Esophagus squamous epithelium (tissue), 4 donors: ENCODE results near the gene CATSPER3.

Source experiments
- POLR2A ChIP-seq, 4 donors: fragments of 450-650 bp; IDR thresholded peaks; one replicate each; pipeline ENCODE4 v1.6.1; 2017; ENCODE audit warnings: antibody characterized with exemption in 4 of 4, mild to moderate bottlenecking in 4 of 4, moderate library complexity in 3 of 4
- TF ChIP-seq, protein P1 (sequence below), 6 experiments: fragments of 450-650 bp in 4 of 6; fragments of 200-600 bp in 2 of 6; sonication (generic) in 2 of 6; IDR thresholded peaks; one replicate each; pipeline ENCODE4 v1.5.1; 2016 to 2019; ENCODE audit warnings: antibody characterized with exemption in 6 of 6, mild to moderate bottlenecking in 4 of 6, moderate library complexity in 4 of 6

DNA sequence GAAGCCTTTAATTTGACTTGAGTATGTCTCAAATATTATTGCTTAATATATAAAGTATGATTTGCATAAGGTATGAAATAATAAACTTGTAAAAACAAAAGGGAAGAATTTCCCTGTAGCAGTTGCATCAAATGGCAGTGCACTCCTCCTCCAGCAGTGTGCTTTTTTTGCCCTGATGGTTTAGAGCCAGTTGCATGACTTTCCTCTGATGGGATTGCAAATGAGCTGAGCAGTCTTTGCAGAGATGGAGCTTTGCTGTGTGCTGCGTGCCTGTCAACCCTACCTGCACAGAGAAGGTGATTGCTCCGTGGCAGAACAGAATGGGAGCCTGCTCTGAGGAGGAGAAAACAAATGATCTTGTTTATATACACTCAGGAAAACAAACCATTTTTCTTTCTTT is 22.7 kb upstream of the CATSPER3 start:
- TF ChIP-seq, protein P1, sequence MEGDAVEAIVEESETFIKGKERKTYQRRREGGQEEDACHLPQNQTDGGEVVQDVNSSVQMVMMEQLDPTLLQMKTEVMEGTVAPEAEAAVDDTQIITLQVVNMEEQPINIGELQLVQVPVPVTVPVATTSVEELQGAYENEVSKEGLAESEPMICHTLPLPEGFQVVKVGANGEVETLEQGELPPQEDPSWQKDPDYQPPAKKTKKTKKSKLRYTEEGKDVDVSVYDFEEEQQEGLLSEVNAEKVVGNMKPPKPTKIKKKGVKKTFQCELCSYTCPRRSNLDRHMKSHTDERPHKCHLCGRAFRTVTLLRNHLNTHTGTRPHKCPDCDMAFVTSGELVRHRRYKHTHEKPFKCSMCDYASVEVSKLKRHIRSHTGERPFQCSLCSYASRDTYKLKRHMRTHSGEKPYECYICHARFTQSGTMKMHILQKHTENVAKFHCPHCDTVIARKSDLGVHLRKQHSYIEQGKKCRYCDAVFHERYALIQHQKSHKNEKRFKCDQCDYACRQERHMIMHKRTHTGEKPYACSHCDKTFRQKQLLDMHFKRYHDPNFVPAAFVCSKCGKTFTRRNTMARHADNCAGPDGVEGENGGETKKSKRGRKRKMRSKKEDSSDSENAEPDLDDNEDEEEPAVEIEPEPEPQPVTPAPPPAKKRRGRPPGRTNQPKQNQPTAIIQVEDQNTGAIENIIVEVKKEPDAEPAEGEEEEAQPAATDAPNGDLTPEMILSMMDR (IDR thresholded peaks at IDR 0.05): no peak
- TF ChIP-seq POLR2A (IDR thresholded peaks at IDR 0.05): no peak
